ENCODE results near the gene EXD3. TPM values are rescaled to one million over a fixed set of nuclear protein-coding genes. Genes with fewer than 3 reads are reported as not detected.
A peak's percentile ranks its signal among the peaks of the same experiment; 100 is the strongest.

EXD3 gene
- total RNA-seq, 1 donor from 2014 or later = 19.9 TPM

- H3K27ac Mint-ChIP-seq (ENCODE audit: unreplicated experiment) = peak overlapping the region; percentile 93
- H3K9me3 Mint-ChIP-seq (ENCODE audit: unreplicated experiment) = no peaks in the 10 kb centered on the region
- H3K27me3 Mint-ChIP-seq (ENCODE audit: unreplicated experiment) = peaks cover 2% of the 10 kb centered on the region
- peaks cover 14% of the 10 kb centered on the region for H3K36me3 Mint-ChIP-seq (ENCODE audit: low read depth, unreplicated experiment)
- peak overlapping the region; percentile 99 for H3K4me3 Mint-ChIP-seq (ENCODE audit: unreplicated experiment)
- TF ChIP-seq, protein P1, sequence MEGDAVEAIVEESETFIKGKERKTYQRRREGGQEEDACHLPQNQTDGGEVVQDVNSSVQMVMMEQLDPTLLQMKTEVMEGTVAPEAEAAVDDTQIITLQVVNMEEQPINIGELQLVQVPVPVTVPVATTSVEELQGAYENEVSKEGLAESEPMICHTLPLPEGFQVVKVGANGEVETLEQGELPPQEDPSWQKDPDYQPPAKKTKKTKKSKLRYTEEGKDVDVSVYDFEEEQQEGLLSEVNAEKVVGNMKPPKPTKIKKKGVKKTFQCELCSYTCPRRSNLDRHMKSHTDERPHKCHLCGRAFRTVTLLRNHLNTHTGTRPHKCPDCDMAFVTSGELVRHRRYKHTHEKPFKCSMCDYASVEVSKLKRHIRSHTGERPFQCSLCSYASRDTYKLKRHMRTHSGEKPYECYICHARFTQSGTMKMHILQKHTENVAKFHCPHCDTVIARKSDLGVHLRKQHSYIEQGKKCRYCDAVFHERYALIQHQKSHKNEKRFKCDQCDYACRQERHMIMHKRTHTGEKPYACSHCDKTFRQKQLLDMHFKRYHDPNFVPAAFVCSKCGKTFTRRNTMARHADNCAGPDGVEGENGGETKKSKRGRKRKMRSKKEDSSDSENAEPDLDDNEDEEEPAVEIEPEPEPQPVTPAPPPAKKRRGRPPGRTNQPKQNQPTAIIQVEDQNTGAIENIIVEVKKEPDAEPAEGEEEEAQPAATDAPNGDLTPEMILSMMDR (IDR thresholded peaks at IDR 0.05; ENCODE audit: unreplicated experiment) = no peak
- peaks cover 41% of the 10 kb centered on the region for H3K4me1 Mint-ChIP-seq (ENCODE audit: unreplicated experiment)
- DNase-seq (ENCODE audit: low spot score) = peak; percentile 61
These were observed 121.6 kb downstream of the EXD3 start for GRCh38 chr9:137301081-137301947.

GRCh38 chr9:137300567-137301080 lies 122.3 kb downstream of the EXD3 start:
- H3K4me3 Mint-ChIP-seq (ENCODE audit: unreplicated experiment) = peak overlapping the region; percentile 99
- peak; percentile 33 for DNase-seq (ENCODE audit: low spot score)
- TF ChIP-seq, protein P1 (IDR thresholded peaks at IDR 0.05; ENCODE audit: unreplicated experiment) = no peak
- H3K9me3 Mint-ChIP-seq (ENCODE audit: unreplicated experiment) = no peaks in the 10 kb centered on the region
- peaks cover 3% of the 10 kb centered on the region for H3K27me3 Mint-ChIP-seq (ENCODE audit: unreplicated experiment)
- H3K4me1 Mint-ChIP-seq (ENCODE audit: unreplicated experiment) = peaks cover 41% of the 10 kb centered on the region
- peaks cover 14% of the 10 kb centered on the region for H3K36me3 Mint-ChIP-seq (ENCODE audit: low read depth, unreplicated experiment)
- peak overlapping the region; percentile 93 for H3K27ac Mint-ChIP-seq (ENCODE audit: unreplicated experiment)

- peaks cover 14% of the 10 kb centered on the region for H3K36me3 Mint-ChIP-seq (ENCODE audit: low read depth, unreplicated experiment)
- H3K27ac Mint-ChIP-seq (ENCODE audit: unreplicated experiment) = peak overlapping the region; percentile 36
- no peak for DNase-seq (ENCODE audit: low spot score)
- peak overlapping the region; percentile 99 for H3K4me3 Mint-ChIP-seq (ENCODE audit: unreplicated experiment)
- TF ChIP-seq, protein P1 (IDR thresholded peaks at IDR 0.05; ENCODE audit: unreplicated experiment) = no peak
- no peaks in the 10 kb centered on the region for H3K9me3 Mint-ChIP-seq (ENCODE audit: unreplicated experiment)
- peaks cover 41% of the 10 kb centered on the region for H3K4me1 Mint-ChIP-seq (ENCODE audit: unreplicated experiment)
- H3K27me3 Mint-ChIP-seq (ENCODE audit: unreplicated experiment) = peaks cover 3% of the 10 kb centered on the region
These were observed 123.0 kb downstream of the EXD3 start for GRCh38 chr9:137299938-137300337.

- no peak for DNase-seq (ENCODE audit: low spot score)
- H3K27ac Mint-ChIP-seq (ENCODE audit: unreplicated experiment) = no peak overlapping the region
- peaks cover 39% of the 10 kb centered on the region for H3K4me1 Mint-ChIP-seq (ENCODE audit: unreplicated experiment)
- H3K4me3 Mint-ChIP-seq (ENCODE audit: unreplicated experiment) = peak overlapping the region; percentile 99
- H3K36me3 Mint-ChIP-seq (ENCODE audit: low read depth, unreplicated experiment) = peaks cover 18% of the 10 kb centered on the region
- TF ChIP-seq, protein P1 (IDR thresholded peaks at IDR 0.05; ENCODE audit: unreplicated experiment) = no peak
- H3K9me3 Mint-ChIP-seq (ENCODE audit: unreplicated experiment) = no peaks in the 10 kb centered on the region
- H3K27me3 Mint-ChIP-seq (ENCODE audit: unreplicated experiment) = peaks cover 7% of the 10 kb centered on the region
These were observed 123.8 kb downstream of the EXD3 start for GRCh38 chr9:137299203-137299565.

Data from endothelial cell (in vitro differentiated cells).